Muscle layer of duodenum (tissue), 2 donors: Measurements from ENCODE around the gene UBR4.

Experiments used
- H3K27ac ChIP-seq: one replicate; pipeline ENCODE4 v1.7.0; 2013; ENCODE audit warnings: mild to moderate bottlenecking, low read length
- H3K27me3 ChIP-seq: one replicate; pipeline ENCODE4 v1.7.0; 2013; ENCODE audit warnings: low read depth, mild to moderate bottlenecking, control low read depth, low read length
- H3K36me3 ChIP-seq, 2 donors: one replicate each; pipeline ENCODE4 v1.7.0; 2013; ENCODE audit warnings: low read length in 2 of 2, control low read depth in 1 of 2, mild to moderate bottlenecking in 1 of 2; ENCODE audit not compliant: insufficient read depth in 2 of 2, control insufficient read depth in 1 of 2
- H3K4me1 ChIP-seq, 2 donors: one replicate each; pipeline ENCODE4 v1.7.0; 2013; ENCODE audit warnings: low read length in 2 of 2, mild to moderate bottlenecking in 2 of 2, control low read depth in 1 of 2, moderate library complexity in 1 of 2; ENCODE audit not compliant: insufficient read depth in 2 of 2, control insufficient read depth in 1 of 2
- H3K4me3 ChIP-seq, 2 donors: one replicate each; pipeline ENCODE4 v1.7.0; 2013; ENCODE audit warnings: low read length in 2 of 2, low read depth in 1 of 2, mild to moderate bottlenecking in 1 of 2
- H3K9me3 ChIP-seq, 2 donors: one replicate each; pipeline ENCODE4 v1.7.0; 2013; ENCODE audit warnings: low read length in 2 of 2, control low read depth in 1 of 2, mild to moderate bottlenecking in 1 of 2; ENCODE audit not compliant: control insufficient read depth in 1 of 2
- donor health status: healthy.

The UBR4 gene

GRCh38 chr1:19028546-19029129 is 181.4 kb downstream of the UBR4 start:
- Histone ChIP-seq H3K27me3 (peaks cover 5% of the 10 kb centered on the region), H3K9me3 (peaks cover 0 to 5% of the 10 kb centered on the region in 2 donors), H3K36me3 (no peaks in the 10 kb centered on the region), H3K27ac (no peak overlapping the region), H3K4me3 (no peak overlapping the region), H3K4me1 (no peaks in the 10 kb centered on the region)

- no peak overlapping the region for H3K27ac ChIP-seq
- no peaks in the 10 kb centered on the region for H3K4me1 ChIP-seq
- H3K4me3 ChIP-seq, result no peak overlapping the region
- peaks cover 5% of the 10 kb centered on the region for H3K27me3 ChIP-seq
- H3K9me3 ChIP-seq, result peaks cover 0 to 5% of the 10 kb centered on the region in 2 donors
- no peaks in the 10 kb centered on the region for H3K36me3 ChIP-seq
Measured at GRCh38 chr1:19028110-19028509, 182.0 kb downstream of the UBR4 start.
